Ishikawa (cell line): ENCODE data around the gene IPO13.

Experiments
- CREB1 ChIP-seq: IDR thresholded peaks from 2 replicates; pipeline ENCODE4 v1.6.1; 2012; ENCODE audit warnings: low read depth
- EGR1 ChIP-seq: IDR thresholded peaks from 2 replicates; pipeline ENCODE4 v1.6.1; 2012
- RAD21 ChIP-seq: IDR thresholded peaks from 2 replicates; pipeline ENCODE4 v1.6.1; 2012; ENCODE audit warnings: low read depth
- TAF1 ChIP-seq: IDR thresholded peaks from 2 replicates; pipeline ENCODE4 v1.6.1; 2012; ENCODE audit warnings: low read depth, mild to moderate bottlenecking
- TEAD4 ChIP-seq: IDR thresholded peaks from 2 replicates; pipeline ENCODE4 v1.6.1; 2012
- TF ChIP-seq, protein P1 (sequence below): IDR thresholded peaks from 2 replicates; pipeline ENCODE4 v1.6.1; 2012

DNA sequence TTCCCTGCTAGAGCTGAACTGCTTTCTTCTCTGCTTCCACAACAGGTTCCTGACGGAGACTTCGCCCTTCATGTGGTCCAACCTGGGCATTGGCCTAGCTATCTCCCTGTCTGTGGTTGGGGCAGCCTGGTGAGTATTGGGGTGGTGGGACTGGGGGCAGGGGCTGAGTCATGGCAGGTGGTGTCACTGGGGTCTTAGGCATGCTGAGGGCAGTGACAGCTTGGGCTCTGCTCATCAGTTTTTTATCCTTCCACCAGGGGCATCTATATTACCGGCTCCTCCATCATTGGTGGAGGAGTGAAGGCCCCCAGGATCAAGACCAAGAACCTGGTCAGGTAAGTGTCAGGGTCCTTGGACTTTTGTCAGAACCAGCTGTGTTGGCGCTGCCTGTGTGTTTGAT is 29.3 kb downstream of the IPO13 start:
- TF ChIP-seq TAF1 (no peak), EGR1 (no peak), CREB1 (no peak), RAD21 (no peak), TEAD4 (no peak)
- TF ChIP-seq, protein P1, sequence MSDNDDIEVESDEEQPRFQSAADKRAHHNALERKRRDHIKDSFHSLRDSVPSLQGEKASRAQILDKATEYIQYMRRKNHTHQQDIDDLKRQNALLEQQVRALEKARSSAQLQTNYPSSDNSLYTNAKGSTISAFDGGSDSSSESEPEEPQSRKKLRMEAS, result no peak
